A673 (cell line): ENCODE measurements around the gene OR2Y1. TPM values are rescaled to one million over a fixed set of nuclear protein-coding genes. Genes with fewer than 3 reads are reported as not detected.

Source experiments
- BruUV-seq: library from RNA; stranded (reverse); fragments of 400-500 nt; replicated peaks from 2 replicates; lab custom pipeline; 2021; lab: Mats Ljungman, UMichigan
- CTCF ChIA-PET: fragments of 300-600 bp; sonication (Branson Sonifier 250); formaldehyde crosslinking; loops from one replicate; lab custom pipeline; 2022; ENCODE audit warnings: antibody characterized with exemption; lab: Charles Lee
- POLR2A ChIA-PET: fragments of 300-600 bp; sonication (Branson Sonifier 250); formaldehyde crosslinking; loops from one replicate; lab custom pipeline; 2022; ENCODE audit warnings: antibody characterized with exemption; ENCODE audit not compliant: low non-redundant PET; lab: Charles Lee
- DNase-seq: peaks from one replicate; pipeline ENCODE4 v3.0.0-alpha.2; 2015; ENCODE audit warnings: low spot score
- H3K27ac ChIP-seq: fragments of 200-600 bp; sonication (generic); 2 replicates; pipeline ENCODE4 v1.5.1; 2016; ENCODE audit warnings: mixed run types, low read depth, mild to moderate bottlenecking, mixed read lengths, antibody characterized with exemption, low read length; ENCODE audit not compliant: poor library complexity, severe bottlenecking
- H3K27me3 ChIP-seq: fragments of 200-600 bp; sonication (generic); replicated peaks from 2 replicates; pipeline ENCODE4 v1.6.1; 2017; ENCODE audit warnings: mixed run types, low read depth, mild to moderate bottlenecking, mixed read lengths, antibody characterized with exemption, low read length; ENCODE audit not compliant: insufficient read depth, poor library complexity
- H3K36me3 ChIP-seq: fragments of 200-600 bp; sonication (generic); 2 replicates; pipeline ENCODE4 v1.6.1; 2016; ENCODE audit warnings: mixed run types, mild to moderate bottlenecking, mixed read lengths, antibody characterized with exemption, low read length; ENCODE audit not compliant: insufficient read depth, poor library complexity, severe bottlenecking
- H3K4me1 ChIP-seq: fragments of 200-600 bp; sonication (generic); 2 replicates; pipeline ENCODE4 v1.6.1; 2017; ENCODE audit warnings: mixed run types, mild to moderate bottlenecking, mixed read lengths, antibody characterized with exemption, low read length; ENCODE audit not compliant: insufficient read depth, poor library complexity, severe bottlenecking
- H3K4me3 ChIP-seq: fragments of 200-600 bp; sonication (generic); 2 replicates; pipeline ENCODE4 v1.5.1; 2016; ENCODE audit warnings: low read depth, mixed run types, mild to moderate bottlenecking, mixed read lengths, low read length; ENCODE audit not compliant: poor library complexity, severe bottlenecking
- H3K9me3 ChIP-seq: fragments of 200-600 bp; sonication (generic); 2 replicates; pipeline ENCODE4 v1.6.1; 2016; ENCODE audit warnings: mixed run types, low read depth, mild to moderate bottlenecking, mixed read lengths, antibody characterized with exemption, low read length; ENCODE audit not compliant: poor library complexity, severe bottlenecking
- EZH2 ChIP-seq: fragments of 200-600 bp; sonication (generic); IDR thresholded peaks from 2 replicates; pipeline ENCODE4 v1.6.1; 2017; ENCODE audit warnings: borderline replicate concordance, low read depth, mild to moderate bottlenecking, mixed read lengths, antibody characterized with exemption, low read length; ENCODE audit not compliant: poor library complexity, severe bottlenecking
- intact Hi-C: fragments of 100-400 bp; cut with micrococcal nuclease; formaldehyde crosslinking; loops from one replicate; pipeline ENCODE4 v1.10.0; 2022; ENCODE audit not compliant: unreplicated experiment
- total RNA-seq: library from RNA; stranded (reverse); gene quantifications from 2 replicates; pipeline ENCODE4 v1.2.3, GENCODE V29; 2021
- TF ChIP-seq, protein P1 (sequence below): fragments of 300-800, 200-600 bp; sonication (generic); conservative IDR thresholded peaks from 2 replicates; pipeline ENCODE4 v1.5.1; 2017; ENCODE audit warnings: low read depth, mild to moderate bottlenecking, antibody characterized with exemption, low read length, moderate library complexity, mixed read lengths

The OR2Y1 gene
- total RNA-seq, 1 experiment from 2014 or later = not detected

DNA sequence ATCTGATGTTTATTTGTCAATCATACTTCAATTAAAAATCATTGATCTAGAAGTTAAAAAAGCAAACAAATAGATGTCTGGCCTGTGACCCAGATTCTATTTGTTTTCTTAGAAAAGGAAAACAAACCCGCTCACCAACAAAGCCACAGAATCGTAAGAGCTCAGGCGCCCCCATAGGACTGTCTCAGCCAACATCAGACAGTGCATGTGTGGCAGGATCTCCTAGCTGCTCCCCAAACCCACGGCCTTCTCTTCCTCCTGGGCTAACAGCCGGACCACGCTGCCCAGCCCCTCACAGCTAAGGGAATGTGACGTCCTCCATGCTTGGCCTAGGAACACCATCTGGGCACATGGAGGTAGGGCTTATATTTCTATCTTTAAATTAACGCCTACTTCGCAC lies 19.4 kb downstream of the OR2Y1 start:
- CTCF ChIA-PET = no interaction called here
- intact Hi-C loops = no loop called here

DNA sequence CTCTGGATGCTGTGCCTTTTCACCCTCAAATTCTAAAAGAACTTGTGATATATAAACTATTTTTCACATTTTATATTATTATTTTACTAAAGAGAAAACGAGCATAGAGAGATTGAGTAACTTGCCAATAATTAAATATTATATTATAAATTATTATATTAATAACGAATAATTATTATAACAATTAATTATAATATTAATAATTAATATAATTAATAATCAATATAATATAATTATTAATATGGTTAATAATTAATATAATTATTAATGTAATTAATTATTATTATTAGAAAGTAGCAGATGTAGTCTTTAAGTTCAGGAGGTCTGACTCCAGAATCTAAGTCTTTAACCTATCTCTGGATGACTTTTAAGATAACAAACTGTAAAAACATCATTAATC lies 20.1 kb downstream of the OR2Y1 start:
- no TSS peak for BruUV-seq
- Histone ChIP-seq H3K36me3 (no peaks in the 10 kb centered on the region), H3K4me3 (no peak overlapping the region), H3K4me1 (no peaks in the 10 kb centered on the region), H3K27me3 (peaks cover 39% of the 10 kb centered on the region), H3K9me3 (no peaks in the 10 kb centered on the region), H3K27ac (no peak overlapping the region)
- ChIA-PET POLR2A (no interaction called here), CTCF (interaction anchor here (0.5 kb wide), 1 partner anchor 69 kb away, joined by 5 read pairs; no protein-coding TSS in a partner anchor)
- no peak for DNase-seq
- TF ChIP-seq, protein P1, sequence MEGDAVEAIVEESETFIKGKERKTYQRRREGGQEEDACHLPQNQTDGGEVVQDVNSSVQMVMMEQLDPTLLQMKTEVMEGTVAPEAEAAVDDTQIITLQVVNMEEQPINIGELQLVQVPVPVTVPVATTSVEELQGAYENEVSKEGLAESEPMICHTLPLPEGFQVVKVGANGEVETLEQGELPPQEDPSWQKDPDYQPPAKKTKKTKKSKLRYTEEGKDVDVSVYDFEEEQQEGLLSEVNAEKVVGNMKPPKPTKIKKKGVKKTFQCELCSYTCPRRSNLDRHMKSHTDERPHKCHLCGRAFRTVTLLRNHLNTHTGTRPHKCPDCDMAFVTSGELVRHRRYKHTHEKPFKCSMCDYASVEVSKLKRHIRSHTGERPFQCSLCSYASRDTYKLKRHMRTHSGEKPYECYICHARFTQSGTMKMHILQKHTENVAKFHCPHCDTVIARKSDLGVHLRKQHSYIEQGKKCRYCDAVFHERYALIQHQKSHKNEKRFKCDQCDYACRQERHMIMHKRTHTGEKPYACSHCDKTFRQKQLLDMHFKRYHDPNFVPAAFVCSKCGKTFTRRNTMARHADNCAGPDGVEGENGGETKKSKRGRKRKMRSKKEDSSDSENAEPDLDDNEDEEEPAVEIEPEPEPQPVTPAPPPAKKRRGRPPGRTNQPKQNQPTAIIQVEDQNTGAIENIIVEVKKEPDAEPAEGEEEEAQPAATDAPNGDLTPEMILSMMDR = no peak
- no peak for TF ChIP-seq EZH2
- intact Hi-C loops = no loop called here

More for the DNA sequence above, 19.4 kb downstream of the OR2Y1 start:
- DNase-seq = no peak
- TF ChIP-seq EZH2 = no peak
- TF ChIP-seq, protein P1 = no peak
- Histone ChIP-seq H3K9me3 (no peaks in the 10 kb centered on the region), H3K27ac (no peak overlapping the region), H3K27me3 (peaks cover 32% of the 10 kb centered on the region), H3K36me3 (no peaks in the 10 kb centered on the region), H3K4me3 (no peak overlapping the region), H3K4me1 (no peaks in the 10 kb centered on the region)
- BruUV-seq = no TSS peak
- POLR2A ChIA-PET = no interaction called here

GRCh38 chr5:180718810-180719453 lies 20.9 kb downstream of the OR2Y1 start:
- intact Hi-C loops = no loop called here
- BruUV-seq = no TSS peak
- H3K9me3 ChIP-seq = no peaks in the 10 kb centered on the region

More at GRCh38 chr5:180718810-180719453, 20.9 kb downstream of the OR2Y1 start:
- ChIA-PET POLR2A (no interaction called here), CTCF (interaction anchor here (0.5 to 1.3 kb wide), 3 partner anchors 15 to 100 kb away, joined by 3 to 5 read pairs (median 3); no protein-coding TSS in a partner anchor)
- Histone ChIP-seq H3K4me1 (no peaks in the 10 kb centered on the region), H3K27ac (no peak overlapping the region), H3K27me3 (peaks cover 47% of the 10 kb centered on the region), H3K36me3 (no peaks in the 10 kb centered on the region), H3K4me3 (no peak overlapping the region)
- TF ChIP-seq EZH2 = no peak
- TF ChIP-seq, protein P1 = peak; percentile 62
- peak; percentile 46 for DNase-seq
